Parathyroid adenoma (tissue), 2 donors: Measurements from ENCODE around the gene ZNF621.

ENCODE experiments used
- H2AFZ ChIP-seq: fragments of 300-600 bp; sonication (generic); one replicate; pipeline ENCODE4 v1.7.0; 2017; ENCODE audit warnings: antibody characterized with exemption, mild to moderate bottlenecking
- H3K27ac ChIP-seq: fragments of 300-600 bp; sonication (generic); one replicate; pipeline ENCODE4 v1.7.0; 2017
- H3K27me3 ChIP-seq: fragments of 300-600 bp; sonication (generic); one replicate; pipeline ENCODE4 v1.7.0; 2017; ENCODE audit warnings: low read length; ENCODE audit not compliant: control insufficient read depth, insufficient read depth
- H3K36me3 ChIP-seq: fragments of 300-600 bp; sonication (generic); one replicate; pipeline ENCODE4 v1.7.0; 2017; ENCODE audit warnings: low read length; ENCODE audit not compliant: control insufficient read depth, insufficient read depth
- H3K4me1 ChIP-seq: fragments of 300-600 bp; sonication (generic); one replicate; pipeline ENCODE4 v1.7.0; 2017; ENCODE audit warnings: control low read depth
- H3K4me2 ChIP-seq: fragments of 300-600 bp; sonication (generic); one replicate; pipeline ENCODE4 v1.7.0; 2017; ENCODE audit warnings: low read length
- H3K4me3 ChIP-seq: fragments of 300-600 bp; sonication (generic); one replicate; pipeline ENCODE4 v1.7.0; 2017; ENCODE audit warnings: low read depth, low read length
- H3K79me2 ChIP-seq: fragments of 300-600 bp; sonication (generic); one replicate; pipeline ENCODE4 v1.7.0; 2017; ENCODE audit warnings: control low read depth
- H3K9ac ChIP-seq: fragments of 300-600 bp; sonication (generic); one replicate; pipeline ENCODE4 v1.7.0; 2017; ENCODE audit warnings: mild to moderate bottlenecking
- H3K9me3 ChIP-seq: fragments of 300-600 bp; sonication (generic); one replicate; pipeline ENCODE4 v1.7.0; 2017; ENCODE audit warnings: low read length; ENCODE audit not compliant: control insufficient read depth
- CTCF ChIP-seq: fragments of 300-600 bp; sonication (generic); IDR thresholded peaks from one replicate; pipeline ENCODE4 v1.7.0; 2017; ENCODE audit warnings: antibody characterized with exemption, mild to moderate bottlenecking
- donor health status: primary hyperparathyroidism.

The ZNF621 gene

DNA sequence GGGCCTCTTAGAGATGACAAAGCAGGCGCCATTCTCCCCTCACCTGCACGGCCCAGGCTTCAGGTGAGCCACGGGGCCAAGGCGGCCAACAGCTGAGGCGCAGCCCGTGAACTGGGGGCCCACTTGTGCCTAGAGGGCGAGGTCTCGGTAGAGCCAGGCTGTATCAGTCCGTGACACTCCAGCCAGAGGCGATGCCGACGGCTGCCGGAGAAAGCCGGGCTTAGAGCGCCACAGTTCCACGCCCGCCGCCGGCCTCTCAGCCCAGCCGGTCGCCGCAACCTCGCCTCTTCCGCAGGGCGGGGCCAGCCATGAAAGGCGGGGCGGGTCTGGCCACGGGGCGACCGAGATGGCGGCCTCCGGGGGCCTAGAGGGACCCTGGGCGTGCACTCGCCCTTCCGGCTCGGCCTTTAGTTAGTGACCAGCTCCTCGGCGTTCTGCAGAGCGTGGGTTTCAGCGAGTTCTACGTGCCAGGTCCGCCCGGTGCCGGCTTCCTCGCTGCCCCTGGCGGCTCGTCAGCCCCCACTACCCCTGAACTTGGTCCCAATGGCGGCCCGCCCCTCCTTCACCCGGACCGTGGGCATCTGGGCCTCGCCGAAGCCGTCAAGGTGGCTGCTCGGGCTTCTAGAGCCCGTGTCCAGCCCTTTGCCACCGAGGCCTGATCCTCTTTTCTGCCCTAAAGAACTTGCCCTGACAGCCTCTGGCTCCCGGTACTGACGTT lies at the start of gene ZNF621:
ZNF621 (plus strand) TSS at position 393 of the 718 bp plus-strand sequence. CDS start 881 bp downstream, outside the sequence.
- Histone ChIP-seq H3K4me2 (peak within 1 kb of the TSS; percentile 82), H3K79me2 (peaks cover 3% of the 10 kb centered on the region), H3K27me3 (no peaks in the 10 kb centered on the region), H3K4me3 (peak within 1 kb of the TSS; percentile 76), H3K9me3 (no peaks in the 10 kb centered on the region), H3K27ac (peak within 1 kb of the TSS; percentile 88), H2AFZ (peak within 1 kb of the TSS; percentile 98), H3K4me1 (peaks cover 8% of the 10 kb centered on the region), H3K36me3 (no peaks in the 10 kb centered on the region), H3K9ac (peak within 1 kb of the TSS; percentile 81)
- TF ChIP-seq CTCF, result no peak

- H3K36me3 ChIP-seq, result no peaks in the 10 kb centered on the region
- H3K4me1 ChIP-seq, result peaks cover 3% of the 10 kb centered on the region
- peak within 1 kb of the TSS; percentile 68 for H3K9ac ChIP-seq
- peak within 1 kb of the TSS; percentile 97 for H3K4me2 ChIP-seq
- no peak for TF ChIP-seq CTCF
- no peaks in the 10 kb centered on the region for H3K27me3 ChIP-seq
- no peaks in the 10 kb centered on the region for H3K9me3 ChIP-seq
- no peaks in the 10 kb centered on the region for H3K79me2 ChIP-seq
- peak within 1 kb of the TSS; percentile 100 for H2AFZ ChIP-seq
- peak within 1 kb of the TSS; percentile 95 for H3K4me3 ChIP-seq
- peak within 1 kb of the TSS; percentile 5 for H3K27ac ChIP-seq
Observed at GRCh38 chr3:40476478-40477470, 48.0 kb upstream of the ZNF621 start, which contains the start of gene ZNF619. TSS of gene ZNF619 (plus strand) at chr3:40477122. CDS start at chr3:40477980, 858 bp downstream.

DNA sequence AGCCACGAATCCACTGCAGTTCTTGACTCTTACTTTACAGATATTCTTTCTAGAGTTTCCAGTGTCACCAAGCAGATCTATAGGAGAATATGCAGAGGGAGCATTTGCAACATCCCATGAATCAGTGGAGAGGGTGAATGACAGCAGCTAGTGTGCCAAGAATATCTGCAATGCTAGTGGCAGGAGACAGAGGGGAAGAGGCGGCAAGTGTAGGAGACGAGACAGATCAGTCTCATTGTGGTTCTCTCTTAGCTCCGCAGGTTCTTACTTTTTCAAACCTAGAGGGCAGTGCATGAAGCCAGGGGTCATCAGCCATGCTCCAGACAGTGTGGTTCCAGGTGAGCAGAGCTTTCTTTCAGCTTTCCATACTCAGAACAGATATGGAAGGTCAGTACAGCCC lies 47.1 kb upstream of the ZNF621 start:
- TF ChIP-seq CTCF, result no peak
- H3K4me3 ChIP-seq, result peak overlapping the region; percentile 95
- H2AFZ ChIP-seq, result peak overlapping the region; percentile 100

DNA sequence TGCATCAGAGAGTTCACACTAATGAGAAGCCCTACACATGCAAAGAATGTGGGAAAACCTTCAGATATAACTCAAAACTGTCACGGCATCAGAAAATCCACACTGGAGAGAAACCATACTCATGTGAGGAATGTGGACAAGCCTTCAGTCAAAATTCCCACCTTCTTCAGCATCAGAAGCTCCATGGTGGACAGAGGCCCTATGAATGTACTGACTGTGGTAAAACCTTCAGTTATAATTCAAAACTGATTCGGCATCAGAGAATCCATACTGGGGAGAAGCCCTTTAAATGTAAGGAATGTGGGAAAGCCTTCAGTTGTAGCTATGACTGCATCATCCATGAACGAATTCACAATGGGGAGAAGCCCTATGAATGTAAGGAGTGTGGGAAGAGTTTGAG lies 37.6 kb upstream of the ZNF621 start:
- Histone ChIP-seq H3K27ac (no peak overlapping the region), H3K27me3 (no peaks in the 10 kb centered on the region), H2AFZ (no peak overlapping the region), H3K4me2 (no peak overlapping the region), H3K79me2 (no peaks in the 10 kb centered on the region), H3K36me3 (no peaks in the 10 kb centered on the region), H3K9me3 (no peaks in the 10 kb centered on the region), H3K9ac (no peak overlapping the region), H3K4me1 (no peaks in the 10 kb centered on the region), H3K4me3 (no peak overlapping the region)
- no peak for TF ChIP-seq CTCF

More for the DNA sequence above, 47.1 kb upstream of the ZNF621 start:
- H3K9ac ChIP-seq, result no peak overlapping the region
- no peaks in the 10 kb centered on the region for H3K9me3 ChIP-seq
- H3K4me1 ChIP-seq, result peaks cover 3% of the 10 kb centered on the region
- no peaks in the 10 kb centered on the region for H3K36me3 ChIP-seq
- peak overlapping the region; percentile 5 for H3K27ac ChIP-seq
- no peaks in the 10 kb centered on the region for H3K79me2 ChIP-seq
- H3K4me2 ChIP-seq, result peak overlapping the region; percentile 97
- no peaks in the 10 kb centered on the region for H3K27me3 ChIP-seq
